Ovary (tissue), 9 donors: ENCODE results near the gene ETNPPL. TPM values are rescaled to one million over a fixed set of nuclear protein-coding genes. Genes with fewer than 3 reads are reported as not detected.

Experiments used
- DNase-seq, 5 donors: peaks; one replicate each; pipeline ENCODE4 v3.0.0-alpha.2; 2019 to 2020
- H3K27ac ChIP-seq, 2 donors: fragments of 200-600 bp; one replicate each; pipeline versions ENCODE4 v1.5.1 to v1.8.0; 2019 to 2022
- H3K27me3 ChIP-seq: fragments of 200-600 bp; one replicate; pipeline ENCODE4 v1.8.0; 2022
- H3K36me3 ChIP-seq: fragments of 200-600 bp; sonication (generic); one replicate; pipeline ENCODE4 v1.5.1; 2019
- H3K4me1 ChIP-seq: one replicate; pipeline ENCODE4 v1.8.1; 2013; ENCODE audit warnings: mild to moderate bottlenecking, moderate library complexity; ENCODE audit not compliant: insufficient read depth
- H3K4me3 ChIP-seq: fragments of 200-600 bp; sonication (generic); one replicate; pipeline ENCODE4 v1.5.1; 2017
- H3K9me3 ChIP-seq, 2 donors: fragments of 200-600 bp in 1 of 2; sonication (generic) in 1 of 2; one replicate each; pipeline versions ENCODE4 v1.5.1 to v1.8.1; 2013 to 2019; ENCODE audit warnings: mild to moderate bottlenecking in 1 of 2, moderate library complexity in 1 of 2
- EP300 ChIP-seq: sonication (generic); formaldehyde crosslinking; IDR thresholded peaks from one replicate; pipeline ENCODE4 v1.6.1; 2017; ENCODE audit warnings: antibody characterized with exemption
- POLR2A ChIP-seq: fragments of 450-650 bp; IDR thresholded peaks from one replicate; pipeline ENCODE4 v1.6.1; 2017; ENCODE audit warnings: antibody characterized with exemption, mild to moderate bottlenecking, moderate library complexity
- WGBS, 3 donors: extraction: QIAGEN DNeasy Blood & Tissue Kit in 1 of 3; methylation state at CpG; one replicate each; pipeline versions ENCODE4 v1.1.5 to v1.1.7; 2013 to 2017; 5-methylcytosine and 5-hydroxymethylcytosine counted together
- intact Hi-C, 4 donors: fragments of 100-400 bp; cut with DNase I; formaldehyde crosslinking; loops; one replicate each; pipeline versions ENCODE4 v1.11.0 to v1.15.1; 2022 to 2023
- polyA plus RNA-seq, 2 donors: library from polyadenylated mRNA; stranded (reverse); fragments of 200-250 nt in 1 of 2; fragments of 350-450 nt in 1 of 2; fragmentation: Illumina TruSeq in 1 of 2; extraction: RNeasy Lipid Tissue Mini Kit (QIAGEN cat#74804) in 1 of 2; gene quantifications; one replicate each; pipeline ENCODE4 v1.2.3, GENCODE V29; 2013 to 2014
- total RNA-seq, 7 donors: library from RNA; depleted of rRNA in 2 of 7; stranded (reverse); fragments of >200 nt in 2 of 7; fragmentation: NEBNext Ultra II Directional in 3 of 7; extraction: Animal tissue kit (Norgen Biotek cat#: 25700) in 3 of 7; gene quantifications; one replicate each; pipeline versions ENCODE4 v1.1.0 to v1.2.4, GENCODE V29; 2016 to 2023
- TF ChIP-seq, protein P1 (sequence below), 3 donors: fragments of 450-650 bp in 2 of 3; fragments of 200-600 bp in 1 of 3; IDR thresholded peaks; one replicate each; pipeline versions ENCODE4 v1.5.1 to v1.8.0; 2016 to 2022; ENCODE audit warnings: antibody characterized with exemption in 3 of 3, mild to moderate bottlenecking in 1 of 3
- donor health status: DM: no; HTN: no; CAD: no; lungs with moderate emphysema.
- donor health status: DM: no; HTN: no; CAD: no.
- donor health status: Bipolar disorder and iron deficiency.
- donor health status: DM: yes; HTN: yes; CAD: no.
- donor health status: DM: no; HTN: no; CAD: no.
- donor health status: DM: yes; HTN: yes; CAD: no.

The ETNPPL gene
- total and polyA plus RNA-seq, 9 donors: 0.05 to 2.3 (median 0.31) TPM; not detected in 3

DNA sequence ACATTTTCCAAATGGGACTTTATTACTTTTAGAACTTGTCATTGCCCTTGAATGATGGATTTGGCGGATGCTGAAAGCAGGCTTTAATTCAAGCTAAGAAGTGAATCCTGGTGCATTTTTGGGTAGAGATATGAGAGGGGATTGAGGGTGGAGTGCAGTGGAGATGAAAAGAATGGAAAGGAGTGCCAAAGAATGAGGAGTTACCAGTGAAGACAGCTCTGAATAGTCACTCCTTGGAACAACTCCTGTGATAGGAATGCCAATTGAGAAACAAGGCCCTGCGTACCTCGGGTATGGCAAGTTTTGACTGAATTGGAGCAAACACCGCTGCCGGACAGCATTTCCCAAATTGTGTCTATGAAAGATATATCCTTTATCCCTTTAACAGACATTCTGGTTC, 36.5 kb upstream of the ETNPPL start:
- intact Hi-C loops: no loop called here
- no peak for TF ChIP-seq EP300
- TF ChIP-seq, protein P1, sequence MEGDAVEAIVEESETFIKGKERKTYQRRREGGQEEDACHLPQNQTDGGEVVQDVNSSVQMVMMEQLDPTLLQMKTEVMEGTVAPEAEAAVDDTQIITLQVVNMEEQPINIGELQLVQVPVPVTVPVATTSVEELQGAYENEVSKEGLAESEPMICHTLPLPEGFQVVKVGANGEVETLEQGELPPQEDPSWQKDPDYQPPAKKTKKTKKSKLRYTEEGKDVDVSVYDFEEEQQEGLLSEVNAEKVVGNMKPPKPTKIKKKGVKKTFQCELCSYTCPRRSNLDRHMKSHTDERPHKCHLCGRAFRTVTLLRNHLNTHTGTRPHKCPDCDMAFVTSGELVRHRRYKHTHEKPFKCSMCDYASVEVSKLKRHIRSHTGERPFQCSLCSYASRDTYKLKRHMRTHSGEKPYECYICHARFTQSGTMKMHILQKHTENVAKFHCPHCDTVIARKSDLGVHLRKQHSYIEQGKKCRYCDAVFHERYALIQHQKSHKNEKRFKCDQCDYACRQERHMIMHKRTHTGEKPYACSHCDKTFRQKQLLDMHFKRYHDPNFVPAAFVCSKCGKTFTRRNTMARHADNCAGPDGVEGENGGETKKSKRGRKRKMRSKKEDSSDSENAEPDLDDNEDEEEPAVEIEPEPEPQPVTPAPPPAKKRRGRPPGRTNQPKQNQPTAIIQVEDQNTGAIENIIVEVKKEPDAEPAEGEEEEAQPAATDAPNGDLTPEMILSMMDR (IDR thresholded peaks at IDR 0.05): no peak
- TF ChIP-seq POLR2A: no peak
- H3K9me3 ChIP-seq: no peaks in the 10 kb centered on the region
- WGBS, 3 donors: 67 to 90% (median 89%) methylated on average over 5 of the region's 5 CpGs
- no peak for DNase-seq
- no peaks in the 10 kb centered on the region for H3K36me3 ChIP-seq
- no peak overlapping the region for H3K4me3 ChIP-seq
- H3K27me3 ChIP-seq: no peaks in the 10 kb centered on the region
- no peaks in the 10 kb centered on the region for H3K4me1 ChIP-seq
- H3K27ac ChIP-seq: no peak overlapping the region

DNA sequence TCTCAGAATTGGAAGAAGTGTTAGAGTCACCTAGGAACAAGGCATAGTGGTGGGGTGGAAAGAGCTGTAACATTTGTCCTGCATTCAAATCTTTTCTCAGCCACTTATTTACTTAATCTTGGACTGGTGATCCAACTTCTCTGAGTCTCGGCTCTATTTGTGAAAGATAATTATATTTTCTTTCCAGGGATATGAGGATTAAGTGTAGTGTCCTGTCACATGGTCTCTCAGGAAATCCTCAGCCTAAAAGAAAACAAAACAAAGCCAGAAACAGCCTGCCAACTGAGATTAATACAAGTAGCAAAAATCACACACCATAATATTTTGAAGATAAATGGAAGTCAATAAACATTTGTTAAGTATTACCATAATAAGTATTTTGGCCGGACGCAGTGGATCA, 33.3 kb upstream of the ETNPPL start:
- no peaks in the 10 kb centered on the region for H3K9me3 ChIP-seq
- no peak for DNase-seq
- H3K4me1 ChIP-seq: no peaks in the 10 kb centered on the region
- intact Hi-C loops: no loop called here
- 2 to 9% (median 5%) methylated on average over 3 of the region's 3 CpGs for WGBS, 3 donors
- no peak overlapping the region for H3K4me3 ChIP-seq
- no peaks in the 10 kb centered on the region for H3K27me3 ChIP-seq
- H3K27ac ChIP-seq: no peak overlapping the region
- no peaks in the 10 kb centered on the region for H3K36me3 ChIP-seq
- TF ChIP-seq, protein P1 (IDR thresholded peaks at IDR 0.05): no peak
- TF ChIP-seq POLR2A (no peak), EP300 (no peak)

DNA sequence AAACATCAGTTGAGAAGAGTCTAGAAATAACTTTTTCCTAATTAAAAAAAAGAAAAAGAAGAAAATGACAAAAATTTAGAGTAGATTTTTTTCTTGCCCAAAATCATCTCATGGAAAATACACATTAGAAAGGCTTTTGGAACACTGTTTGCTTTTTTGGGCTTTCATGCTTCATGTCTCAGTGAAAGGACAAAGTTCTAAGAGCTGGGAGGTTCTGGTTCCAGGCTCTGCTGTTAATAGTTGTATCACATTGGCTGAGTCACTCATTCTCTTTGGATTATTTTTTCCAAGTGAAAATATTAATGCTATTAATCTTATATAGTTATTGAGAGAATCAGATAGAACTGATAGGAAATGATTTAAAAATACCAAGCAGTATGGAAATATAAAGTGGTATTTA, 32.9 kb upstream of the ETNPPL start:
- no peak overlapping the region for H3K27ac ChIP-seq

DNA sequence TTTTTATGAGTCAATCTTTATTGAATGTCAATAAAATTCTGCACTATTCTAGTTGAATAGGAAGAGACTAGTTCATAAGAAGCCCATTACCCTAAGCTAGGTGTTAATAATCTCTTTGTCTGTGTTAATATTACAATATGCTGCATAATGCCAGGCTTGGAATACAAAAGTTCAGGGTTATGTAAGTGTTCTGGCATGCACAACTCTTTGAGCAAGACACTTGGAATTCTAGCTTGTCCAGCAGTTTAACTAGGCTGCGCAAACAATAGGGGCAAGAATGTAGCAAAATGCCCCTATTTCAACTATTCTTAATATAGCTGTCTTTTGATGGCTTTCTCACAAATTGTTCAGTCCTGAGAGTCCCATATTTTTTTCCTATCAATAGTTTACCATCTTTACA, 31.3 kb upstream of the ETNPPL start:
- intact Hi-C loops: no loop called here
- H3K36me3 ChIP-seq: no peaks in the 10 kb centered on the region
- H3K27me3 ChIP-seq: no peaks in the 10 kb centered on the region
- 50 to 70% (median 55%) methylated on average over 1 of the region's 1 CpG for WGBS, 3 donors
- no peak overlapping the region for H3K4me3 ChIP-seq
- no peak for TF ChIP-seq EP300
- TF ChIP-seq, protein P1 (IDR thresholded peaks at IDR 0.05): no peak
- no peak for TF ChIP-seq POLR2A
- H3K4me1 ChIP-seq: no peaks in the 10 kb centered on the region
- H3K9me3 ChIP-seq: no peaks in the 10 kb centered on the region
- DNase-seq: no peak
- H3K27ac ChIP-seq: no peak overlapping the region

More for the DNA sequence above, 32.9 kb upstream of the ETNPPL start:
- Histone ChIP-seq H3K27me3 (no peaks in the 10 kb centered on the region), H3K9me3 (no peaks in the 10 kb centered on the region), H3K4me3 (no peak overlapping the region), H3K4me1 (no peaks in the 10 kb centered on the region), H3K36me3 (no peaks in the 10 kb centered on the region)
- no peak for DNase-seq
- intact Hi-C loops: no loop called here
- TF ChIP-seq, protein P1 (IDR thresholded peaks at IDR 0.05): no peak
- TF ChIP-seq EP300 (no peak), POLR2A (no peak)

DNA sequence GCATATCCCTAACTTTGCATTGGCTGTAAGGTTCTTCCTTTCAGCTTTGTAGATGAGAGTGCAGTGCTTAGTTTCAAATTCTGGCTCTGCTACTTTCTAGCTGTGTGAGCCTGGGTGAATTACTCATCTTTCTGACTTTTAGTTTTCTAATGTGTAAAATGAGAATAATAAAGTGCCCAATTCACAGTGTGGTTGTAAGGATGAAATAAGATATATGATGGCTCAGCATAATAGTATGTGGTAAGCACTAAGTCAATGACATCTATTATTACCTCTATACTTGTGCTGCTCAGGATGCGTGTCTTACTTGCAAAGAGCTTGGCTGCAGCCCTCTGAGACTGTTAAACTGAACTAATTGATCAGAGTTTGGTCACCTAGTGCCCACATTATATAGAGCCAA, 30.6 kb upstream of the ETNPPL start:
- H3K4me3 ChIP-seq: no peak overlapping the region
- H3K4me1 ChIP-seq: no peaks in the 10 kb centered on the region
- 93 to 97% (median 95%) methylated on average over 1 of the region's 1 CpG for WGBS, 3 donors
- no peaks in the 10 kb centered on the region for H3K27me3 ChIP-seq
- no peaks in the 10 kb centered on the region for H3K36me3 ChIP-seq
- TF ChIP-seq POLR2A: no peak
- TF ChIP-seq EP300: no peak
- TF ChIP-seq, protein P1 (IDR thresholded peaks at IDR 0.05): no peak
- DNase-seq: no peak
- H3K27ac ChIP-seq: no peak overlapping the region
- H3K9me3 ChIP-seq: no peaks in the 10 kb centered on the region
- intact Hi-C loops: no loop called here
